Coronary artery (tissue), 2 donors: ENCODE measurements around the gene DOCK10.

Experiments used
- DNase-seq: peaks from one replicate; pipeline ENCODE4 v3.0.0-alpha.2; 2017; ENCODE audit warnings: low spot score
- H3K27ac ChIP-seq, 2 donors: fragments of 200-600 bp; sonication (generic); one replicate each; pipeline ENCODE4 v1.5.1; 2016 to 2019
- H3K4me3 ChIP-seq: fragments of 200-600 bp; sonication (generic); 2 replicates; pipeline ENCODE4 v1.5.1; 2016; ENCODE audit warnings: mild to moderate bottlenecking, moderate library complexity
- CTCF ChIP-seq: fragments of 200-600 bp; sonication (generic); IDR thresholded peaks from one replicate; pipeline ENCODE4 v1.5.1; 2019; ENCODE audit warnings: antibody characterized with exemption

Gene DOCK10

GRCh38 chr2:224997802-224998201 is 44.5 kb downstream of the DOCK10 start:
- DNase-seq: no peak
- peak overlapping the region; percentile 3 for H3K4me3 ChIP-seq
- H3K27ac ChIP-seq: no peak overlapping the region
- no peak for TF ChIP-seq CTCF

- Histone ChIP-seq H3K27ac (no peak overlapping the region), H3K4me3 (no peak overlapping the region)
- no peak for TF ChIP-seq CTCF
- no peak for DNase-seq
Measured at GRCh38 chr2:224995419-224995818, 46.8 kb downstream of the DOCK10 start.

- no peak for TF ChIP-seq CTCF
- H3K4me3 ChIP-seq: no peak overlapping the region
- no peak for DNase-seq
Measured at GRCh38 chr2:224994242-224994823, 47.9 kb downstream of the DOCK10 start.

GRCh38 chr2:224990710-224991109 is 51.6 kb downstream of the DOCK10 start:
- no peak overlapping the region for H3K27ac ChIP-seq
- no peak for DNase-seq
- no peak for TF ChIP-seq CTCF
- H3K4me3 ChIP-seq: no peak overlapping the region

More at GRCh38 chr2:224994242-224994823, 47.9 kb downstream of the DOCK10 start:
- H3K27ac ChIP-seq: no peak overlapping the region

GRCh38 chr2:224987733-224988132 is 54.5 kb downstream of the DOCK10 start:
- DNase-seq: no peak
- Histone ChIP-seq H3K4me3 (no peak overlapping the region), H3K27ac (no peak overlapping the region)
- TF ChIP-seq CTCF: no peak

GRCh38 chr2:224986477-224986876 is 55.8 kb downstream of the DOCK10 start:
- DNase-seq: no peak
- H3K27ac ChIP-seq: no peak overlapping the region
- TF ChIP-seq CTCF: no peak
- H3K4me3 ChIP-seq: no peak overlapping the region

- DNase-seq: no peak
- TF ChIP-seq CTCF: no peak
- H3K4me3 ChIP-seq: peak overlapping the region; percentile 68
- peak overlapping the region in 1 of 2 donors; percentile 89 for H3K27ac ChIP-seq
Measured at GRCh38 chr2:224984637-224985036, 57.6 kb downstream of the DOCK10 start.
